ENCODE measurements around the gene TMEM131. TPM values are rescaled to one million over a fixed set of nuclear protein-coding genes. Genes with fewer than 3 reads are reported as not detected.

Gene TMEM131
- total RNA-seq, 4 donors from 2014 or later = 10.3 to 39.2 (median 20.0) TPM

GRCh38 chr2:98039085-98039756, 43.5 kb upstream of the TMEM131 start:
- H3K9me3 ChIP-seq = no peaks in the 10 kb centered on the region
- no peak for TF ChIP-seq POLR2A (IDR thresholded peaks at IDR 0.05)
- TF ChIP-seq CTCF (IDR thresholded peaks at IDR 0.05 in 4 of 5, conservative IDR thresholded peaks at IDR 0.05 in 1 of 5) = no peak
- no peaks in the 10 kb centered on the region for H3K36me3 ChIP-seq
- no peak overlapping the region for H3K4me3 ChIP-seq
- intact Hi-C loops (cut with DNase I; ENCODE audit: low total_unique reads) = loop anchor here (5.0 kb wide), 2 partner anchors 118 to 232 kb away; no protein-coding TSS in a partner anchor
- in situ Hi-C loops (cut with MboI; ENCODE audit: low sequenced_read_pairs in 4 of 4) = no loop called here
- peak overlapping the region in 1 of 4 donors; percentile 35 for H3K27ac ChIP-seq
- no peaks in the 10 kb centered on the region for H3K27me3 ChIP-seq
- ATAC-seq = no peak
- no peak for DNase-seq
- peaks cover 39 to 40% of the 10 kb centered on the region in 2 donors for H3K4me1 ChIP-seq

- ATAC-seq = no peak
- TF ChIP-seq POLR2A (IDR thresholded peaks at IDR 0.05) (no peak), CTCF (IDR thresholded peaks at IDR 0.05 in 4 of 5, conservative IDR thresholded peaks at IDR 0.05 in 1 of 5) (no peak)
- intact Hi-C loops (cut with DNase I; ENCODE audit: low total_unique reads) (loop anchor here (5.0 kb wide), 2 partner anchors 120 to 230 kb away; no protein-coding TSS in a partner anchor), in situ Hi-C loops (cut with MboI; ENCODE audit: low sequenced_read_pairs in 4 of 4) (no loop called here)
- Histone ChIP-seq H3K4me3 (no peak overlapping the region), H3K27ac (peak overlapping the region; percentile 67 to 77 (median 72)), H3K4me1 (peaks cover 39 to 40% of the 10 kb centered on the region in 2 donors), H3K9me3 (no peaks in the 10 kb centered on the region), H3K36me3 (no peaks in the 10 kb centered on the region), H3K27me3 (no peaks in the 10 kb centered on the region)
- no peak for DNase-seq
Measured at GRCh38 chr2:98037666-98038336, 42.1 kb upstream of the TMEM131 start.

GRCh38 chr2:98037206-98037605, 41.5 kb upstream of the TMEM131 start:
- Histone ChIP-seq H3K27me3 (no peaks in the 10 kb centered on the region), H3K9me3 (no peaks in the 10 kb centered on the region), H3K4me1 (peaks cover 39 to 40% of the 10 kb centered on the region in 2 donors), H3K27ac (peak overlapping the region; percentile 67 to 77 (median 72)), H3K36me3 (no peaks in the 10 kb centered on the region), H3K4me3 (peak overlapping the region in 1 of 4 donors; percentile 27)
- TF ChIP-seq POLR2A (IDR thresholded peaks at IDR 0.05) (no peak), CTCF (IDR thresholded peaks at IDR 0.05 in 4 of 5, conservative IDR thresholded peaks at IDR 0.05 in 1 of 5) (no peak)
- intact Hi-C loops (cut with DNase I; ENCODE audit: low total_unique reads) (loop anchor here (5.0 kb wide), 2 partner anchors 120 to 230 kb away; no protein-coding TSS in a partner anchor), in situ Hi-C loops (cut with MboI; ENCODE audit: low sequenced_read_pairs in 4 of 4) (no loop called here)
- no peak for DNase-seq
- peak in 1 of 2 donors; percentile 13 for ATAC-seq

GRCh38 chr2:98036349-98037000, 40.7 kb upstream of the TMEM131 start:
- Histone ChIP-seq H3K27ac (peak overlapping the region; percentile 67 to 77 (median 72)), H3K36me3 (no peaks in the 10 kb centered on the region), H3K9me3 (no peaks in the 10 kb centered on the region), H3K4me3 (peak overlapping the region in 1 of 4 donors; percentile 27), H3K4me1 (peaks cover 39 to 40% of the 10 kb centered on the region in 2 donors), H3K27me3 (no peaks in the 10 kb centered on the region)
- intact Hi-C loops (cut with DNase I; ENCODE audit: low total_unique reads) (loop anchor here (1.0 to 5.0 kb wide), 3 partner anchors 40 to 229 kb away; no protein-coding TSS in a partner anchor), in situ Hi-C loops (cut with MboI; ENCODE audit: low sequenced_read_pairs in 4 of 4) (no loop called here)
- TF ChIP-seq CTCF (IDR thresholded peaks at IDR 0.05 in 4 of 5, conservative IDR thresholded peaks at IDR 0.05 in 1 of 5) (no peak), POLR2A (IDR thresholded peaks at IDR 0.05) (no peak)
- DNase-seq = peak; percentile 86 to 90
- ATAC-seq = peak; percentile 94
